Activated T-helper 1 cell treated with anti-CD3 and anti-CD28 coated beads, Interleukin-2, amount 50 U/mL, for 16 hours (primary cell): Measurements from ENCODE around the gene TCEAL5.
"Not testable (repeated sequence)": the region's sequence is repeated elsewhere in the genome, so short reads cannot be mapped to it uniquely, and the experiment has no call there.

Experiments used
- DNase-seq, 2 donors: peaks; one replicate each; pipeline ENCODE4 v3.0.0-alpha.2; 2020; ENCODE audit warnings: low read depth in 1 of 2, low spot score in 1 of 2

The TCEAL5 gene

GRCh38 chrX:103276581-103277002, at the start of gene TCEAL5:
TCEAL5 (minus strand) TSS chrX:103276750; CDS start chrX:103274563, 2,187 bp downstream.
- DNase-seq, result no peak

- no peak for DNase-seq
These were observed 34.8 kb upstream of the TCEAL5 start for GRCh38 chrX:103311399-103311780.

- peak; percentile 64 to 69 for DNase-seq
These were observed 34.2 kb upstream of the TCEAL5 start, which contains the start of gene BEX2 for GRCh38 chrX:103310555-103311398. BEX2 (minus strand) TSS chrX:103310990; CDS start chrX:103309976, 1,014 bp downstream.

- no peak for DNase-seq
These were observed 33.5 kb upstream of the TCEAL5 start for GRCh38 chrX:103309860-103310554.

GRCh38 chrX:103305666-103306065, 29.1 kb upstream of the TCEAL5 start:
- not testable (repeated sequence) for DNase-seq

GRCh38 chrX:103304705-103305104, 28.2 kb upstream of the TCEAL5 start:
- DNase-seq, result no peak

GRCh38 chrX:103293118-103293517, 16.6 kb upstream of the TCEAL5 start:
- DNase-seq, result no peak

- DNase-seq, result no peak
These were observed 3.1 kb upstream of the TCEAL5 start for GRCh38 chrX:103279624-103280023.

GRCh38 chrX:103275947-103276567, 493 bp downstream of the TCEAL5 start:
- no peak for DNase-seq

- DNase-seq, result no peak
These were observed 2.3 kb downstream of the TCEAL5 start for GRCh38 chrX:103274284-103274683.

GRCh38 chrX:103258275-103258674, 18.3 kb downstream of the TCEAL5 start:
- DNase-seq, result no peak

GRCh38 chrX:103256651-103257050, 19.9 kb downstream of the TCEAL5 start:
- no peak for DNase-seq

- DNase-seq, result peak; percentile 16 to 22
These were observed 21.5 kb downstream of the TCEAL5 start, which contains the start of gene TCEAL8 for GRCh38 chrX:103254921-103255493. TCEAL8 (minus strand) TSS chrX:103255155; CDS start chrX:103253979, 1,176 bp downstream.

- no peak for DNase-seq
These were observed 22.3 kb downstream of the TCEAL5 start for GRCh38 chrX:103254171-103254824.

GRCh38 chrX:103253608-103254007, 22.9 kb downstream of the TCEAL5 start:
- no peak for DNase-seq

GRCh38 chrX:103250977-103251376, 25.6 kb downstream of the TCEAL5 start:
- no peak for DNase-seq

- DNase-seq, result no peak
These were observed 26.7 kb downstream of the TCEAL5 start for GRCh38 chrX:103249805-103250204.

GRCh38 chrX:103248553-103248952, 28.0 kb downstream of the TCEAL5 start:
- no peak for DNase-seq

GRCh38 chrX:103240155-103240554, 36.4 kb downstream of the TCEAL5 start:
- DNase-seq, result no peak

GRCh38 chrX:103236296-103236695, 40.3 kb downstream of the TCEAL5 start:
- DNase-seq, result no peak

- DNase-seq, result not testable (repeated sequence)
These were observed 40.9 kb downstream of the TCEAL5 start for GRCh38 chrX:103235608-103236007.
